Karpas-422 (cell line): Measurements from ENCODE around the gene PTGER1. TPM values are rescaled to one million over a fixed set of nuclear protein-coding genes. Genes with fewer than 3 reads are reported as not detected.

Experiments
- DNase-seq: peaks from one replicate; pipeline ENCODE4 v3.0.0-alpha.2; 2015
- H2AFZ ChIP-seq: fragments of 200-600 bp; sonication (generic); 2 replicates; pipeline ENCODE4 v1.6.1; 2014; ENCODE audit warnings: antibody characterized with exemption, low read length, mixed read lengths
- H3K27ac ChIP-seq: fragments of 200-600 bp; sonication (generic); 2 replicates; pipeline ENCODE4 v1.5.1; 2014; ENCODE audit warnings: mild to moderate bottlenecking, low read length, moderate library complexity
- H3K27me3 ChIP-seq: fragments of 200-600 bp; sonication (generic); 2 replicates; pipeline ENCODE4 v1.6.1; 2014; ENCODE audit warnings: low read length, mixed read lengths
- H3K36me3 ChIP-seq: fragments of 200-600 bp; sonication (generic); 2 replicates; pipeline ENCODE4 v1.6.1; 2014; ENCODE audit warnings: low read length, mixed read lengths; ENCODE audit not compliant: insufficient read depth
- H3K4me1 ChIP-seq: fragments of 200-600 bp; sonication (generic); 2 replicates; pipeline ENCODE4 v1.6.1; 2014; ENCODE audit warnings: mild to moderate bottlenecking, low read length, mixed read lengths
- H3K4me2 ChIP-seq: fragments of 200-600 bp; sonication (generic); 2 replicates; pipeline ENCODE4 v1.6.1; 2014; ENCODE audit warnings: low read length, low read depth, mild to moderate bottlenecking; ENCODE audit not compliant: poor library complexity, severe bottlenecking
- H3K4me3 ChIP-seq: fragments of 200-600 bp; sonication (generic); 2 replicates; pipeline ENCODE4 v1.5.1; 2014; ENCODE audit warnings: mild to moderate bottlenecking, antibody characterized with exemption, low read length, mixed read lengths
- H3K79me2 ChIP-seq: fragments of 200-600 bp; sonication (generic); 2 replicates; pipeline ENCODE4 v1.6.1; 2014; ENCODE audit warnings: mild to moderate bottlenecking, low read length, mixed read lengths
- H3K9ac ChIP-seq: fragments of 200-600 bp; sonication (generic); 2 replicates; pipeline ENCODE4 v1.6.0; 2014; ENCODE audit warnings: low read length
- H3K9me2 ChIP-seq: fragments of 200-600 bp; sonication (generic), shearing (Covaris generic); replicated peaks from 2 replicates; pipeline ENCODE4 v1.6.0; 2014; ENCODE audit warnings: mild to moderate bottlenecking, low read length, moderate library complexity; ENCODE audit not compliant: insufficient read depth
- H3K9me3 ChIP-seq: fragments of 300-700, 200-600 bp; sonication (generic); 2 replicates; pipeline ENCODE4 v1.6.1; 2014; ENCODE audit warnings: low read length, mixed read lengths
- H4K20me1 ChIP-seq: fragments of 200-600 bp; sonication (generic); 2 replicates; pipeline ENCODE4 v1.6.1; 2014; ENCODE audit warnings: mild to moderate bottlenecking, antibody characterized with exemption, low read length, low read depth; ENCODE audit not compliant: insufficient read depth
- small RNA-seq: library from RNA; depleted of rRNA; stranded (forward); fragments of <200 nt; gene quantifications from one replicate; pipeline ENCODE3, GENCODE V24; 2014
- total RNA-seq: library from RNA; depleted of rRNA; stranded (reverse); fragments of >200 nt; shearing (Covaris generic); gene quantifications from 2 replicates; pipeline ENCODE4 v1.2.3, GENCODE V29; 2014; ENCODE audit warnings: low replicate concordance; rRNA removed

Gene PTGER1
- total RNA-seq, 1 experiment from 2014 or later: not detected

GRCh38 chr19:14425696-14426138 is 49.4 kb downstream of the PTGER1 start:
- H3K9ac ChIP-seq: no peak overlapping the region
- no peak overlapping the region for H2AFZ ChIP-seq
- no peaks in the 10 kb centered on the region for H3K27me3 ChIP-seq
- no peaks in the 10 kb centered on the region for H3K9me3 ChIP-seq
- H3K36me3 ChIP-seq: no peaks in the 10 kb centered on the region
- peak; percentile 40 for DNase-seq
- no peaks in the 10 kb centered on the region for H3K79me2 ChIP-seq
- no peaks in the 10 kb centered on the region for H4K20me1 ChIP-seq
- H3K4me3 ChIP-seq: no peak overlapping the region
- H3K9me2 ChIP-seq: no peaks in the 10 kb centered on the region
- no peak overlapping the region for H3K4me2 ChIP-seq
- H3K27ac ChIP-seq: no peak overlapping the region
- H3K4me1 ChIP-seq: no peaks in the 10 kb centered on the region

Small RNA genes lying within 50 kb of the gene (small RNA-seq; reads per million reads assigned to genes)
- gene SNRPGP15: not detected

Other genes starting within 250 kb of the PTGER1 start
- gene ADGRE5, start 93.9 kb downstream of the PTGER1 start, total RNA-seq: not detected in 2 replicates
- 92.4 and 151 TPM in 2 replicates for gene DDX39A, start 56.0 kb downstream of the PTGER1 start, total RNA-seq
- 66.3 and 186 TPM in 2 replicates for gene PKN1, start 42.0 kb downstream of the PTGER1 start, total RNA-seq
- gene GIPC1, start 20.8 kb upstream of the PTGER1 start, total RNA-seq: 1.9 and 4.6 TPM in 2 replicates
- 39.7 and 49.0 TPM in 2 replicates for gene DNAJB1, start 43.0 kb upstream of the PTGER1 start, total RNA-seq
- 45.1 and 81.4 TPM in 2 replicates for gene TECR, start 54.2 kb upstream of the PTGER1 start, total RNA-seq
- gene NDUFB7, start 96.7 kb upstream of the PTGER1 start, total RNA-seq: 230 and 370 TPM in 2 replicates
- 7.4 and 17.6 TPM in 2 replicates for gene CLEC17A, start 107.7 kb upstream of the PTGER1 start, total RNA-seq
- gene ADGRE3, start 199.5 kb upstream of the PTGER1 start, total RNA-seq: 0.30 TPM in 1 of 2 replicates, not detected in the other
- 22.2 and 27.9 TPM in 2 replicates for gene ZNF333, start 214.7 kb upstream of the PTGER1 start, total RNA-seq